Activated T-helper 2 cell treated with anti-CD3 and anti-CD28 coated beads, Interferon-gamma antibody, Interleukin-2, Interleukin-4, amounts not matched to agents 10 μg/mL and 5 μg/mL and 100 μg/mL, durations not matched to agents 14 hours and 24 hours and 36 hours (primary cell): ENCODE measurements around the gene INSC. TPM values are rescaled to one million over a fixed set of nuclear protein-coding genes. Genes with fewer than 3 reads are reported as not detected.

Source experiments
- DNase-seq: peaks from one replicate; pipeline ENCODE4 v3.0.0; 2021; ENCODE audit warnings: low spot score
- H3K27ac Mint-ChIP-seq: one replicate; pipeline ENCODE4 v1.8.0; 2021; ENCODE audit warnings: mixed read lengths
- H3K27me3 Mint-ChIP-seq: one replicate; pipeline ENCODE4 v1.8.0; 2021; ENCODE audit warnings: low read depth, mixed read lengths
- H3K36me3 Mint-ChIP-seq: one replicate; pipeline ENCODE4 v1.8.0; 2021; ENCODE audit warnings: low read depth, mixed read lengths
- H3K4me1 Mint-ChIP-seq: one replicate; pipeline ENCODE4 v1.8.0; 2021; ENCODE audit warnings: low read depth, mixed read lengths
- H3K4me3 Mint-ChIP-seq: one replicate; pipeline ENCODE4 v1.8.0; 2021; ENCODE audit warnings: low read depth, mild to moderate bottlenecking, moderate library complexity, mixed read lengths
- H3K9me3 Mint-ChIP-seq: one replicate; pipeline ENCODE4 v1.8.0; 2021; ENCODE audit warnings: mixed read lengths
- intact Hi-C: fragments of 100-400 bp; cut with micrococcal nuclease; formaldehyde crosslinking; loops from one replicate; pipeline ENCODE4 v1.15.1; 2023
- total RNA-seq: library from RNA; stranded (reverse); gene quantifications from 2 replicates; pipeline ENCODE4 v1.2.3, GENCODE V29; 2022

Gene INSC
- total RNA-seq, 1 donor from 2014 or later: 0.34 TPM

- H3K4me1 Mint-ChIP-seq: peaks cover 2% of the 10 kb centered on the region
- no peaks in the 10 kb centered on the region for H3K36me3 Mint-ChIP-seq
- no peaks in the 10 kb centered on the region for H3K9me3 Mint-ChIP-seq
- DNase-seq: no peak
- no peak overlapping the region for H3K4me3 Mint-ChIP-seq
- H3K27ac Mint-ChIP-seq: no peak overlapping the region
- intact Hi-C loops: no loop called here
- peaks cover 24% of the 10 kb centered on the region for H3K27me3 Mint-ChIP-seq
These were observed 18.9 kb upstream of the INSC start for GRCh38 chr11:15095736-15096228.

GRCh38 chr11:15097411-15097810 lies 17.3 kb upstream of the INSC start:
- H3K4me1 Mint-ChIP-seq: peaks cover 2% of the 10 kb centered on the region
- intact Hi-C loops: no loop called here
- H3K9me3 Mint-ChIP-seq: no peaks in the 10 kb centered on the region
- no peak overlapping the region for H3K4me3 Mint-ChIP-seq
- no peaks in the 10 kb centered on the region for H3K36me3 Mint-ChIP-seq
- H3K27me3 Mint-ChIP-seq: peaks cover 31% of the 10 kb centered on the region
- H3K27ac Mint-ChIP-seq: no peak overlapping the region
- no peak for DNase-seq

GRCh38 chr11:15099267-15099666 lies 15.5 kb upstream of the INSC start:
- Mint-ChIP-seq H3K36me3 (no peaks in the 10 kb centered on the region), H3K27ac (no peak overlapping the region), H3K9me3 (no peaks in the 10 kb centered on the region), H3K4me1 (no peaks in the 10 kb centered on the region), H3K4me3 (no peak overlapping the region), H3K27me3 (peaks cover 36% of the 10 kb centered on the region)
- no peak for DNase-seq
- intact Hi-C loops: no loop called here

GRCh38 chr11:15101072-15101709 lies 13.5 kb upstream of the INSC start:
- intact Hi-C loops: loop anchor here (1.0 to 2.0 kb wide), 2 partner anchors 58 to 107 kb away; no protein-coding TSS in a partner anchor
- Mint-ChIP-seq H3K9me3 (no peaks in the 10 kb centered on the region), H3K36me3 (no peaks in the 10 kb centered on the region), H3K27ac (no peak overlapping the region), H3K27me3 (peaks cover 32% of the 10 kb centered on the region), H3K4me1 (no peaks in the 10 kb centered on the region), H3K4me3 (no peak overlapping the region)
- peak; percentile 26 for DNase-seq

GRCh38 chr11:15104166-15104565 lies 10.6 kb upstream of the INSC start:
- H3K27me3 Mint-ChIP-seq: peaks cover 24% of the 10 kb centered on the region
- H3K36me3 Mint-ChIP-seq: no peaks in the 10 kb centered on the region
- H3K9me3 Mint-ChIP-seq: no peaks in the 10 kb centered on the region
- intact Hi-C loops: no loop called here
- H3K27ac Mint-ChIP-seq: no peak overlapping the region
- no peak overlapping the region for H3K4me3 Mint-ChIP-seq
- DNase-seq: no peak
- H3K4me1 Mint-ChIP-seq: no peaks in the 10 kb centered on the region

GRCh38 chr11:15106201-15106965 lies 8.3 kb upstream of the INSC start:
- Mint-ChIP-seq H3K36me3 (no peaks in the 10 kb centered on the region), H3K4me1 (no peaks in the 10 kb centered on the region), H3K9me3 (no peaks in the 10 kb centered on the region)

GRCh38 chr11:15107730-15108515 lies 6.8 kb upstream of the INSC start:
- Mint-ChIP-seq H3K36me3 (no peaks in the 10 kb centered on the region), H3K4me3 (no peak overlapping the region), H3K27ac (no peak overlapping the region), H3K9me3 (no peaks in the 10 kb centered on the region), H3K27me3 (peaks cover 5% of the 10 kb centered on the region), H3K4me1 (no peaks in the 10 kb centered on the region)
- intact Hi-C loops: no loop called here
- DNase-seq: no peak

More at GRCh38 chr11:15106201-15106965, 8.3 kb upstream of the INSC start:
- no peak overlapping the region for H3K4me3 Mint-ChIP-seq
- no peak overlapping the region for H3K27ac Mint-ChIP-seq
- intact Hi-C loops: no loop called here
- DNase-seq: no peak
- peaks cover 9% of the 10 kb centered on the region for H3K27me3 Mint-ChIP-seq

GRCh38 chr11:15108592-15109130 lies 6.1 kb upstream of the INSC start:
- Mint-ChIP-seq H3K9me3 (no peaks in the 10 kb centered on the region), H3K4me3 (no peak overlapping the region), H3K4me1 (peaks cover 3% of the 10 kb centered on the region), H3K27me3 (peaks cover 3% of the 10 kb centered on the region), H3K27ac (no peak overlapping the region), H3K36me3 (no peaks in the 10 kb centered on the region)
- intact Hi-C loops: no loop called here
- no peak for DNase-seq

GRCh38 chr11:15109602-15110001 lies 5.1 kb upstream of the INSC start:
- H3K27ac Mint-ChIP-seq: no peak overlapping the region
- intact Hi-C loops: no loop called here

GRCh38 chr11:15111215-15111614 lies 3.5 kb upstream of the INSC start:
- intact Hi-C loops: no loop called here
- peaks cover 19% of the 10 kb centered on the region for H3K27me3 Mint-ChIP-seq
- H3K4me3 Mint-ChIP-seq: no peak overlapping the region
- no peak for DNase-seq
- peaks cover 6% of the 10 kb centered on the region for H3K4me1 Mint-ChIP-seq
- no peaks in the 10 kb centered on the region for H3K36me3 Mint-ChIP-seq
- H3K27ac Mint-ChIP-seq: no peak overlapping the region
- no peaks in the 10 kb centered on the region for H3K9me3 Mint-ChIP-seq

More at GRCh38 chr11:15109602-15110001, 5.1 kb upstream of the INSC start:
- H3K9me3 Mint-ChIP-seq: no peaks in the 10 kb centered on the region
- H3K36me3 Mint-ChIP-seq: no peaks in the 10 kb centered on the region
- H3K4me1 Mint-ChIP-seq: peaks cover 6% of the 10 kb centered on the region
- DNase-seq: no peak
- H3K4me3 Mint-ChIP-seq: no peak overlapping the region
- peaks cover 8% of the 10 kb centered on the region for H3K27me3 Mint-ChIP-seq

- Mint-ChIP-seq H3K4me1 (peaks cover 6% of the 10 kb centered on the region), H3K4me3 (no peak overlapping the region), H3K27ac (no peak overlapping the region), H3K9me3 (no peaks in the 10 kb centered on the region), H3K27me3 (peaks cover 24% of the 10 kb centered on the region), H3K36me3 (no peaks in the 10 kb centered on the region)
- intact Hi-C loops: no loop called here
- DNase-seq: no peak
These were observed 2.6 kb upstream of the INSC start for GRCh38 chr11:15112131-15112541.

- Mint-ChIP-seq H3K27ac (no peak overlapping the region), H3K27me3 (peaks cover 26% of the 10 kb centered on the region), H3K9me3 (no peaks in the 10 kb centered on the region), H3K4me3 (no peak overlapping the region), H3K36me3 (no peaks in the 10 kb centered on the region), H3K4me1 (peaks cover 6% of the 10 kb centered on the region)
- DNase-seq: no peak
- intact Hi-C loops: no loop called here
These were observed 1.3 kb upstream of the INSC start for GRCh38 chr11:15113381-15113780.
